Stimulated activated CD4-positive, alpha-beta T cell treated with anti-CD3 and anti-CD28 coated beads, TNF-alpha, amount 100 ng/mL, for 1 hour (primary cell): ENCODE measurements around the gene MKI67.

Experiments
- DNase-seq, 3 donors: peaks; one replicate each; pipeline ENCODE4 v3.0.0-alpha.2; 2020; ENCODE audit warnings: low read depth in 3 of 3, low spot score in 1 of 3

Gene MKI67

GRCh38 chr10:128086003-128086863 lies 40.0 kb downstream of the MKI67 start:
- DNase-seq = no peak

- no peak for DNase-seq
Measured at GRCh38 chr10:128084991-128085390, 41.2 kb downstream of the MKI67 start.

GRCh38 chr10:128084364-128084763 lies 41.9 kb downstream of the MKI67 start:
- DNase-seq = no peak

- no peak for DNase-seq
Measured at GRCh38 chr10:128083191-128083895, 42.9 kb downstream of the MKI67 start.

- DNase-seq = no peak
Measured at GRCh38 chr10:128081720-128082119, 44.5 kb downstream of the MKI67 start.

DNA sequence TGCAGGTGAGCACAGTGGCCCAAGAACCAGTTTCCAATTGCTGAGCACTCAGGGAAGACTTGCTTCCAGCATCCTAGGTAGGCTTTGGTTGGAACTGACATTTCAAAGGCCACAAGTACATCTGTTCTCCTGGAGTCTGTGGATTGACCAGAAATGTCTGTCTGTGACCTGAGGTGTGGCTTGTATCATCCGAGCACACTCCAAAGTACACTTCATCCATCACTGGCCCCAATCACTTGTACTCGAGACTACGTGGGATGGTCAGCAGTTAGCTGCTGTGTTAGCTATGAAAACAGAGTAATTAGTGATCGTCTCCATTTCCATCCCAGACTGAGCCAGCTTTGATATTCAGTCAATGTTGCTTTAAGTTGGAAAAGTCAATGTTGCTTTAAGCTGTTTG lies 45.0 kb downstream of the MKI67 start:
- DNase-seq = no peak

GRCh38 chr10:128080641-128081040 lies 45.6 kb downstream of the MKI67 start:
- no peak for DNase-seq

DNA sequence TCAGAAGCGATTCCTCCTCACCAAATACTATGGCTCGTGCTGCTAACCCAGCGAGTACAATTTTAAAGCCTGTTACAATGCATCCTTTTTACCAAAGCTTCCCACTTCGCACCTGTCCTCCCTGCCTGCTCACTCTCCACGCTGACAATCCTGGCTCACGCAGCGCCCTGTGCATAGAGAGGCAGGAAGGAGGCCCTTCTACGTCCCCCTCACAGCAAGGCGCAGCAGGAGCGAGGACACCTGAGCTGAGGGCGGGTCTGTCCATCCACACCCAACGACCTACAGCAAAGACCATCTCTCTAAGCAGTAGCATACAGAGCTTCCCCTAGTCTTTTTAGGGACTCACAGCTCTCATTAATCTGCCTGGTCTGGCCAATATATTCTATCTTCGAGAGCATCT lies 46.0 kb downstream of the MKI67 start:
- no peak for DNase-seq

DNA sequence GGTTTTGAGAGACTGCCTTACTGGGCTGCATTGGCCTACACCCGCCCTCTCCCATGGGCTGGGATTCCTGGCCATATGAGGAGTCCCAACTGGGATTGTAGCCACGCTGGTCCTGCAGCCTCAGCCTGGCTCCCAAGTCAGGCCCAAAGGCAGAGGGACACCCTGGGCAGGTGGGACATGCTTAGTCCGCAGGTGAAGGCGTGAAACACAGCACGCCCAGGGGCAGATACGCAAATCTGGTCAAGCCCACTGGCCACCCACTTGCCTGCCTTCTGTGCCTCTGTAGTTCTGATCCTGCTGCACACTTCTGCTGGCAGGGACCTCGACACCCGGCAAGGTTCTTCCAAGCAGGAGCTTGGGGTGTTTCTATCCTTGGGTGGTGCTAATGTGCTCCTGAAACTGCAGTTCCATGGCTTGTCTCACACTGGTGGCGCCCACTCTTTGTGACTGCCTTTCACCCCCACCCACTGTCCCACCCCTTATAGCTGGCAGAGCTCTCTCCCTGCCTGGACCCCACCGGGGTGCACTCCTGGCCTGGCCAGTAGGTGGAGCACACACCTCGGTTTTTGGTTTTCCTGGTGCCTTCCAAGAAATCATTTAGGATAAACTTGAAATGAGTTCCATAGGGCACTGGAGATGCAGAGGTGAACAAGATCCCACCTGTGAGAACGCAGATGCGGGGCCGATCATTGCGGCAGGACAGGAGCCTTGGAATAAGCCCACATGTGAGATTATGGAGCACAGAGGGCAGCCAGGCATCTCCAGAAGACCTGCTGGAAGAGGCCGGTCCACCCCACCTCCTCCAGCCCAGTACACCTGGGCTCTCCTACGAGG lies 47.9 kb downstream of the MKI67 start:
- no peak for DNase-seq

- no peak for DNase-seq
Measured at GRCh38 chr10:128077155-128077875, 48.9 kb downstream of the MKI67 start.

DNA sequence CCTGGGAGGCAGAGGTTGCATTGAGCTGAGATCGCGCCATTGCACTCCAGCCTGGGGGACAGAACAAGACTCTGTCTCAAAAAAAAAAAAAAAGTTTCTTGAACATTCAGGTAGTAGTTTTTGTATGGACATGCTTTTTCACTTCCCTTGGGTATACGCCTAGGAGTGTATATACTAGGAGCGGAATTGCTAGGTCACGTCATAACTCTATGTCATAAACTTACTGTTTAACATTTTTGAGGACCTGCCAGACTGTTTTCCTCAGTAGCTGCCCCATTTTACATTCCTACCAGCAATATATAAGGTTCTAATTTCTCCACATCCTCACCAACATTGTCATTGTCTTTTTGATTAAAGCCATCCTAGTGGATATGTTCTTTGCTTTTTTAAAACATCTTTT lies 51.6 kb downstream of the MKI67 start:
- DNase-seq = no peak

GRCh38 chr10:128073890-128074289 lies 52.3 kb downstream of the MKI67 start:
- no peak for DNase-seq

DNA sequence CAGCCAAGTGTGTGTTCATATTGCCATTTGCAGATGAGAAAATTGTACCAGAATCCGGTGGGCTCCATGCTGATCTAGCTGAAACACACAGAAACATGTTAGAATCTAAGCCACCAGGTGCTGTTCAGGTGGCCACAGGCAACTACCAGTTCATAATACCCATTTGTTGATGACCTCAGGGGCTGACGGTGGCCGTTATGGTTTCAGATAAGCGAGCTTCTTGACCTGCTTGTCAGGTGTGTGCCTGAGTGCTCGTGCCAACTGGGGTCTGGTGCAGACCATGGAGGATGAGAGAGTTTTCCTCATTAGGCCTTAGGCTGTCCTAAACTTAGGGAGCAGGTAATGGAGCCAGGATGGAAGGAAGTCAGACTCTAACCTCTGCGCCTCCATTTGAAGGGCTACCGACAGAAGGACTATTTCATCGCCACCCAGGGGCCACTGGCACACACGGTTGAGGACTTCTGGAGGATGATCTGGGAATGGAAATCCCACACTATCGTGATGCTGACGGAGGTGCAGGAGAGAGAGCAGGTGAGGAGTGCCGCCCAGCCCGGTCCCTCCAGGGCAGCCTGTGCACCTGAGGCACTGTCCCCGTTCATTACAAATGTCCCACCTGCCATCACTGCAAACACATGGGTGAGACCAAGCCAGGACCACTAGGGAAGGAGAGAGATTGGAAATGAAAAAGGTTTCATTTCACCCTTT lies 53.1 kb downstream of the MKI67 start:
- no peak for DNase-seq

DNA sequence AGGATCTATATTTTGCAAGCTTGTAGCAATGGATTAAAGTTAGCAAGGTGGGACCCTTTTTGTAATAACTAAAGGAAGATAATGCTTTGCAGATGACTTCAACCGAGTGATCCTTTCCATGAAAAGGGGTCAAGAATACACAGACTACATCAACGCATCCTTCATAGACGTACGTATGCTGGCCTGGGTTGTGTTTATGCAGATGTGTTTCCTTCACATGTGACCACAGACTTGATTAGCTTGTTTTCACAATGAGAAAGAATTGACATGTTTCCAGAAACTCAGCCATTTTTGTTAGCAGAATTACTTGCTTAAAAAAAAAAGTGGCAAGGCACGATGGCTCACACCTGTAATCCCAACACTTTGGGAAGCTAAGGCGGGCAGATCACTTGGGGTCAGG lies 54.2 kb downstream of the MKI67 start:
- DNase-seq = no peak

- DNase-seq = no peak
Measured at GRCh38 chr10:128071417-128071782, 54.8 kb downstream of the MKI67 start.

DNA sequence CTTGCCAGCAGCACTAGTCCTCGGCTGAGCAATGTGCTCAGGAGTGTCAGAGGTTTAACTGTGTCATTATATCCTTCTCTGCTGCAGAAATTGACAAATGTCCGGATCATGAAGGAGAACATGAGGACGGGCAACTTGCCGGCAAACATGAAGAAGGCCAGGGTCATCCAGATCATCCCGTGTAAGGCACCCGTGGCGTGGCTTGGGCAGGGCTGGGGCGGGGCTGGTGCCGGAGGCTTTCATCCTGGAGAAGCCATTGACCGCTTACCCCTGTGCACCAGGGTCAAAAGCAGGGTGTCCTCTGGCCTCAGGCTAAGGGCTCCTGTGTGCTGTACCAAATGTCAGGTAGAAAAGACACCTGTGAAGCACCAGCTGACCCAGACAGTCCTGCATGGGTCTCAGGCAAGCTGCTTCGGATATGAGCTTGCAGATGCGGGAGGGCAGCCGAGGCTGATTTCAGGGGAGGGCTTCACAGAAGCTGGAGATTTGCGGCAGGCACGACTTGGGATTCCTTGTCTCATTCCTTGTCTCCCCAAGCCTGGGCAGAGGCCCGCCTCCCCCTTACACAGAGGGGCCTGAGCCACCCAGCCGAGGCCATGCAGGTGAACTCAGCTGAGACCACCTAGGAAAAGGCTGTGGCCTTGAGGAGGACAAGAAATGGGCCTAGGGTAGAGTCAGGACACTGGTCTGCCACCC lies 55.4 kb downstream of the MKI67 start:
- DNase-seq = no peak

DNA sequence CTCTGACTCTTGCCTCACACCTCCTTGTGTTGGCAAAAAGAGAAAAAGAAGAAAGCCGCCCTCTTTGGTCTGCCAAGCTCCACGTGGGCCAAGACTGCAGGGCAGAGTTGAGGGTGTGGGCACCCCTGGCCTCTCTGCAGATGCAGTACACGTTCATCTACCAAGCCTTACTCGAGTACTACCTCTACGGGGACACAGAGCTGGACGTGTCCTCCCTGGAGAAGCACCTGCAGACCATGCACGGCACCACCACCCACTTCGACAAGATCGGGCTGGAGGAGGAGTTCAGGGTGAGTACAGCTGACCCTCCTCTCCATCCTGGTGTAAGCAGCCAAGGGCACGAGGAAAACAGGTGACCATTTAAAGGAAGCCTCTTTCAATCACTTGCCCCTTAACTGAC lies 56.1 kb downstream of the MKI67 start:
- DNase-seq = no peak

GRCh38 chr10:128069351-128070051 lies 56.7 kb downstream of the MKI67 start:
- DNase-seq = peak; percentile 67 to 77 (median 68)
